H1 (cell line): ENCODE results near the gene AGPAT4. TPM values are rescaled to one million over a fixed set of nuclear protein-coding genes. Genes with fewer than 3 reads are reported as not detected.

Source experiments
- CTCF ChIA-PET: fragments of 300-600 bp; sonication (Branson Sonifier 250); formaldehyde crosslinking; loops from one replicate; lab custom pipeline; 2021; ENCODE audit not compliant: partially characterized antibody; lab: Charles Lee
- POLR2A ChIA-PET: fragments of 300-600 bp; sonication (Branson Sonifier 250); formaldehyde crosslinking; loops from one replicate; lab custom pipeline; 2021; ENCODE audit warnings: inconsistent platforms; ENCODE audit not compliant: partially characterized antibody; lab: Charles Lee
- DNase-seq, 2 experiments: peaks; one replicate each; pipeline versions ENCODE4 v3.0.0 to v3.0.0-alpha.2; 2010 to 2022; ENCODE audit warnings: low spot score in 2 of 2, low read depth in 1 of 2, mixed read lengths in 1 of 2
- FAIRE-seq: peaks from 2 replicates; lab custom pipeline; 2011; peaks lifted over from hg19 to GRCh38; lab: Jason Lieb, UNC
- H2AFZ ChIP-seq: 2 replicates; pipeline ENCODE4 v1.8.1; 2012; ENCODE audit warnings: low read length, inconsistent platforms
- H2AK5ac ChIP-seq: 2 replicates; pipeline ENCODE4 v1.6.1; 2013; ENCODE audit warnings: low read depth, low read length
- H2BK120ac ChIP-seq: replicated peaks from 2 replicates; pipeline ENCODE3; 2013; ENCODE audit warnings: low read depth, low read length, inconsistent platforms
- H2BK12ac ChIP-seq: 2 replicates; pipeline ENCODE4 v1.6.1; 2013; ENCODE audit warnings: low read depth, low read length
- H2BK15ac ChIP-seq: 2 replicates; pipeline ENCODE4 v1.6.1; 2013; ENCODE audit warnings: low read length
- H2BK20ac ChIP-seq: 2 replicates; pipeline ENCODE4 v1.6.1; 2013; ENCODE audit warnings: low read length
- H2BK5ac ChIP-seq: 2 replicates; pipeline ENCODE4 v1.6.1; 2013; ENCODE audit warnings: low read depth, low read length
- H3K14ac ChIP-seq: 2 replicates; pipeline ENCODE4 v1.6.1; 2013; ENCODE audit warnings: inconsistent platforms; ENCODE audit not compliant: insufficient read length
- H3K18ac ChIP-seq: 2 replicates; pipeline ENCODE4 v1.6.1; 2013; ENCODE audit warnings: low read length; ENCODE audit errors: extremely low read depth
- H3K23ac ChIP-seq: 2 replicates; pipeline ENCODE4 v1.6.1; 2013; ENCODE audit warnings: inconsistent platforms; ENCODE audit not compliant: insufficient read length
- H3K23me2 ChIP-seq: 2 replicates; pipeline ENCODE4 v1.6.1; 2013; ENCODE audit warnings: low read depth, low read length
- H3K27ac ChIP-seq: 2 replicates; pipeline ENCODE4 v1.6.1; 2011; ENCODE audit warnings: low read depth, low read length, inconsistent platforms
- H3K27me3 ChIP-seq, 4 experiments: replicated peaks in 1 of 4; 1 replicate in 1 of 4; 2 replicates in 3 of 4; pipeline versions ENCODE4 v1.6.1 to v1.8.1; 2011 to 2013; ENCODE audit warnings: low read length in 3 of 4, mild to moderate bottlenecking in 3 of 4, inconsistent platforms in 2 of 4, mixed read lengths in 2 of 4, moderate library complexity in 1 of 4; ENCODE audit not compliant: control insufficient read depth in 3 of 4, insufficient read depth in 3 of 4; ENCODE audit errors: extremely low read depth in 1 of 4
- H3K36me3 ChIP-seq, 4 experiments: 2 replicates each; pipeline versions ENCODE4 v1.6.1 to v1.8.1; 2011 to 2013; ENCODE audit warnings: mild to moderate bottlenecking in 4 of 4, low read length in 3 of 4, moderate library complexity in 2 of 4, control low read depth in 1 of 4, inconsistent platforms in 1 of 4; ENCODE audit not compliant: insufficient read depth in 4 of 4, control insufficient read depth in 2 of 4
- H3K4ac ChIP-seq: replicated peaks from 2 replicates; pipeline ENCODE3; 2013; ENCODE audit warnings: low read length, low read depth, mixed read lengths, inconsistent platforms; ENCODE audit not compliant: insufficient read length
- H3K4me1 ChIP-seq, 4 experiments: replicated peaks in 1 of 4; 1 replicate in 1 of 4; 2 replicates in 3 of 4; pipeline versions ENCODE4 v1.6.1 to v1.8.1; 2011 to 2013; ENCODE audit warnings: low read length in 3 of 4, inconsistent platforms in 2 of 4, mixed read lengths in 1 of 4; ENCODE audit not compliant: insufficient read depth in 4 of 4, control insufficient read depth in 3 of 4
- H3K4me2 ChIP-seq, 2 experiments: 2 replicates each; pipeline versions ENCODE4 v1.6.1 to v1.8.1; 2011 to 2013; ENCODE audit warnings: low read depth in 2 of 2, low read length in 2 of 2, control low read depth in 1 of 2, inconsistent platforms in 1 of 2, mild to moderate bottlenecking in 1 of 2; ENCODE audit not compliant: insufficient read depth in 1 of 2
- H3K4me3 ChIP-seq, 4 experiments: fragments of 200-600, 300-600 bp in 1 of 4; sonication (generic), shearing (Covaris generic), sonication (Bioruptor Twin) in 1 of 4; 2 replicates each; pipeline versions ENCODE4 v1.5.1 to v1.8.1; 2011 to 2016; ENCODE audit warnings: low read length in 4 of 4, low read depth in 3 of 4, control low read depth in 2 of 4, inconsistent platforms in 2 of 4, mild to moderate bottlenecking in 2 of 4, mixed read lengths in 1 of 4, moderate library complexity in 1 of 4; ENCODE audit not compliant: insufficient read depth in 2 of 4; ENCODE audit errors: extremely low read depth in 1 of 4
- H3K56ac ChIP-seq: replicated peaks from 2 replicates; pipeline ENCODE3; 2013; ENCODE audit warnings: low read depth, mild to moderate bottlenecking, mixed read lengths, low read length, inconsistent platforms; ENCODE audit not compliant: insufficient read length
- H3K79me1 ChIP-seq: 2 replicates; pipeline ENCODE4 v1.6.1; 2013; ENCODE audit warnings: low read depth, low read length, control low read depth
- H3K79me2 ChIP-seq, 2 experiments: 2 replicates each; pipeline versions ENCODE4 v1.6.1 to v1.8.1; 2012 to 2013; ENCODE audit warnings: low read length in 2 of 2, mild to moderate bottlenecking in 2 of 2, inconsistent platforms in 1 of 2; ENCODE audit not compliant: insufficient read depth in 2 of 2, control insufficient read depth in 1 of 2
- H3K9ac ChIP-seq, 4 experiments: replicated peaks in 1 of 4; 1 replicate in 1 of 4; 2 replicates in 3 of 4; pipeline versions ENCODE4 v1.6.1 to v1.8.1; 2011 to 2013; ENCODE audit warnings: low read depth in 3 of 4, low read length in 3 of 4, control low read depth in 2 of 4, mild to moderate bottlenecking in 2 of 4, moderate library complexity in 2 of 4, inconsistent platforms in 1 of 4; ENCODE audit errors: extremely low read depth in 1 of 4
- H3K9me3 ChIP-seq, 2 experiments: 2 replicates each; pipeline versions ENCODE4 v1.6.1 to v1.8.1; 2012 to 2013; ENCODE audit warnings: mild to moderate bottlenecking in 2 of 2, moderate library complexity in 2 of 2, control low read depth in 1 of 2, inconsistent platforms in 1 of 2, low read depth in 1 of 2, low read length in 1 of 2, mixed read lengths in 1 of 2; ENCODE audit not compliant: insufficient read depth in 2 of 2
- H4K20me1 ChIP-seq, 2 experiments: replicated peaks in 1 of 2; 2 replicates each; pipeline versions ENCODE3 to v1.8.1; 2011 to 2013; ENCODE audit warnings: inconsistent platforms in 2 of 2, low read length in 2 of 2, mild to moderate bottlenecking in 1 of 2; ENCODE audit not compliant: insufficient read depth in 2 of 2, control insufficient read depth in 1 of 2
- H4K5ac ChIP-seq: 2 replicates; pipeline ENCODE4 v1.6.1; 2013; ENCODE audit warnings: low read length, low read depth, mixed read lengths, inconsistent platforms; ENCODE audit not compliant: insufficient read length
- H4K8ac ChIP-seq: 2 replicates; pipeline ENCODE4 v1.8.0; 2013; ENCODE audit warnings: mild to moderate bottlenecking, moderate library complexity, low read length, inconsistent platforms; ENCODE audit not compliant: insufficient read depth; ENCODE audit errors: extremely low read depth
- H4K91ac ChIP-seq: replicated peaks from 2 replicates; pipeline ENCODE3; 2013; ENCODE audit warnings: low read length, mixed read lengths, inconsistent platforms; ENCODE audit not compliant: insufficient read length
- GTF2F1 ChIP-seq: IDR thresholded peaks from 2 replicates; pipeline ENCODE4 v1.6.1; 2012; ENCODE audit warnings: low read depth, low read length, improper control_type of control experiment, borderline replicate concordance
- MAFK ChIP-seq: IDR thresholded peaks from 2 replicates; pipeline ENCODE4 v1.6.1; 2012; ENCODE audit warnings: low read depth, mild to moderate bottlenecking, improper control_type of control experiment, low read length
- SP4 ChIP-seq: IDR thresholded peaks from 2 replicates; pipeline ENCODE4 v1.6.1; 2012; ENCODE audit warnings: low read length, inconsistent platforms
- TCF12 ChIP-seq: IDR thresholded peaks from 2 replicates; pipeline ENCODE4 v1.6.1; 2011; ENCODE audit warnings: low read depth, mild to moderate bottlenecking, low read length
- USF2 ChIP-seq: IDR thresholded peaks from 2 replicates; pipeline ENCODE4 v1.6.1; 2011; ENCODE audit warnings: low read length, improper control_type of control experiment
- WGBS, 2 experiments: shearing (Covaris generic) in 1 of 2; methylation state at CpG; one replicate each; pipeline versions ENCODE4 v1.1.6 to v1.1.7; 2013 to 2015; ENCODE audit warnings: low lambda C conversion rate in 2 of 2, mixed read lengths in 2 of 2, inconsistent platforms in 1 of 2, low coverage in 1 of 2, missing lambda C conversion rate in 1 of 2; ENCODE audit not compliant: insufficient replicate concordance in 2 of 2, insufficient coverage in 1 of 2, insufficient read length in 1 of 2; ENCODE audit errors: extremely low coverage in 1 of 2, missing lambda C conversion rate in 1 of 2; 5-methylcytosine and 5-hydroxymethylcytosine counted together
- polyA plus RNA-seq, 7 experiments: library from polyadenylated mRNA; depleted of rRNA in 3 of 7; stranded (reverse) in 5 of 7; unstranded in 2 of 7; fragments of >200 nt in 5 of 7; fragments of 200-250 nt in 2 of 7; gene quantifications; 1 replicate in 5 of 7; 2 replicates in 1 of 7; 4 replicates in 1 of 7; pipeline versions ENCODE4 v1.2.1 to v1.2.3, GENCODE V29; 2011 to 2013; ENCODE audit warnings: missing spikeins in 2 of 7, mixed read lengths in 2 of 7
- total RNA-seq: library from RNA; stranded (reverse); fragmentation: NEBNext Ultra II Directional; extraction: Animal tissue kit (Norgen Biotek cat#: 25700); gene quantifications from 2 replicates; pipeline ENCODE4 v1.2.1, GENCODE V29; 2021
- TF ChIP-seq, protein P1 (sequence below): IDR thresholded peaks from 2 replicates; pipeline ENCODE4 v1.6.1; 2012; ENCODE audit warnings: inconsistent platforms

Gene AGPAT4
- total and polyA plus RNA-seq, 2 of the 8 experiments (the other 6 are each of a cell fraction or from before 2014, with no cell fraction given) = 13.5 to 23.8 TPM

- Histone ChIP-seq H3K4me3 (no peak overlapping the region), H4K91ac (no peak overlapping the region), H3K4me2 (no peak overlapping the region), H4K20me1 (peaks cover 0 to 7% of the 10 kb centered on the region in 2 experiments), H3K27me3 (no peaks in the 10 kb centered on the region), H3K56ac (no peak overlapping the region), H2AFZ (no peak overlapping the region), H3K9me3 (peaks cover 0 to 5% of the 10 kb centered on the region in 2 experiments; a peak in 2 of 4 replicates), H2BK5ac (no peak overlapping the region), H4K5ac (no peak overlapping the region), H2BK120ac (no peak overlapping the region), H3K79me1 (no peaks in the 10 kb centered on the region), H4K8ac (no peak overlapping the region), H2AK5ac (no peak overlapping the region), H2BK20ac (no peak overlapping the region), H3K14ac (no peak overlapping the region), H3K4ac (no peak overlapping the region), H3K4me1 (no peaks in the 10 kb centered on the region), H2BK15ac (no peak overlapping the region), H3K27ac (no peak overlapping the region), H3K9ac (no peak overlapping the region), H3K36me3 (peaks cover 2 to 26% (median 14%) of the 10 kb centered on the region in 4 experiments; a peak in 4 of 8 replicates), H3K23ac (no peak overlapping the region), H2BK12ac (no peak overlapping the region), H3K23me2 (no peaks in the 10 kb centered on the region), H3K79me2 (no peaks in the 10 kb centered on the region), H3K18ac (no peak overlapping the region)
- DNase-seq = no peak
- ChIA-PET POLR2A (interaction anchor here (0.8 to 1.6 kb wide), 2 partner anchors 10 to 137 kb away, joined by 3 to 4 read pairs; partner anchors contain the start of gene AGPAT4), CTCF (interaction anchor here (0.5 to 5.0 kb wide), 4 partner anchors 14 to 237 kb away, joined by 3 to 77 read pairs (median 17); no protein-coding TSS in a partner anchor)
- FAIRE-seq = no peak
- 98% methylated on average over 11 of the region's 11 CpGs; no CpG with 5 or more reads in 1 of the 2 experiments for WGBS, 2 experiments
- TF ChIP-seq TCF12 (no peak), USF2 (no peak), MAFK (no peak), SP4 (no peak), GTF2F1 (no peak)
- TF ChIP-seq, protein P1, sequence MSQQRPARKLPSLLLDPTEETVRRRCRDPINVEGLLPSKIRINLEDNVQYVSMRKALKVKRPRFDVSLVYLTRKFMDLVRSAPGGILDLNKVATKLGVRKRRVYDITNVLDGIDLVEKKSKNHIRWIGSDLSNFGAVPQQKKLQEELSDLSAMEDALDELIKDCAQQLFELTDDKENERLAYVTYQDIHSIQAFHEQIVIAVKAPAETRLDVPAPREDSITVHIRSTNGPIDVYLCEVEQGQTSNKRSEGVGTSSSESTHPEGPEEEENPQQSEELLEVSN = no peak
Measured at GRCh38 chr6:161136655-161137054, 137.2 kb downstream of the AGPAT4 start.
